ENCODE data around the gene URAD. TPM values are rescaled to one million over a fixed set of nuclear protein-coding genes. Genes with fewer than 3 reads are reported as not detected.

The URAD gene
- total RNA-seq, 1 donor from 2014 or later = not detected

- intact Hi-C loops (cut with DNase I) = no loop called here
- Histone ChIP-seq H3K27me3 (ENCODE audit: low read depth) (peaks cover 100% of the 10 kb centered on the region), H3K9me3 (no peaks in the 10 kb centered on the region), H3K4me3 (no peak overlapping the region), H3K36me3 (no peaks in the 10 kb centered on the region), H3K27ac (no peak overlapping the region), H3K4me1 (peaks cover 15% of the 10 kb centered on the region)
- TF ChIP-seq CTCF (IDR thresholded peaks at IDR 0.05) = no peak
- ATAC-seq = no peak
- DNase-seq = no peak
Observed at GRCh38 chr13:27976362-27977091, 12.0 kb downstream of the URAD start.

- peaks cover 100% of the 10 kb centered on the region for H3K27me3 ChIP-seq (ENCODE audit: low read depth)
- ATAC-seq (no peak), DNase-seq (no peak)
- no peaks in the 10 kb centered on the region for H3K9me3 ChIP-seq
- no peak for TF ChIP-seq CTCF (IDR thresholded peaks at IDR 0.05)
- intact Hi-C loops (cut with DNase I) = no loop called here
- H3K36me3 ChIP-seq = no peaks in the 10 kb centered on the region
- no peak overlapping the region for H3K4me3 ChIP-seq
- H3K27ac ChIP-seq = no peak overlapping the region
- peaks cover 15% of the 10 kb centered on the region for H3K4me1 ChIP-seq
Observed at GRCh38 chr13:27975564-27976361, 12.7 kb downstream of the URAD start.

- no peak for ATAC-seq
- no peak for DNase-seq
- Histone ChIP-seq H3K27ac (no peak overlapping the region), H3K27me3 (ENCODE audit: low read depth) (peaks cover 100% of the 10 kb centered on the region), H3K36me3 (no peaks in the 10 kb centered on the region), H3K9me3 (no peaks in the 10 kb centered on the region), H3K4me1 (peaks cover under 1% of the 10 kb centered on the region), H3K4me3 (no peak overlapping the region)
- intact Hi-C loops (cut with DNase I) = no loop called here
- TF ChIP-seq CTCF (IDR thresholded peaks at IDR 0.05) = no peak
Observed at GRCh38 chr13:27973961-27974662, 14.4 kb downstream of the URAD start.

- intact Hi-C loops (cut with DNase I) = no loop called here
- no peaks in the 10 kb centered on the region for H3K9me3 ChIP-seq
- no peak for TF ChIP-seq CTCF (IDR thresholded peaks at IDR 0.05)
- H3K27me3 ChIP-seq (ENCODE audit: low read depth) = peaks cover 100% of the 10 kb centered on the region
- no peaks in the 10 kb centered on the region for H3K36me3 ChIP-seq
- no peak for ATAC-seq
- H3K4me3 ChIP-seq = no peak overlapping the region
- no peak overlapping the region for H3K27ac ChIP-seq
- no peak for DNase-seq
- peaks cover 9% of the 10 kb centered on the region for H3K4me1 ChIP-seq
Observed at GRCh38 chr13:27973291-27973690, 15.2 kb downstream of the URAD start.

- DNase-seq (no peak), ATAC-seq (no peak)
- Histone ChIP-seq H3K4me1 (peaks cover 12% of the 10 kb centered on the region), H3K4me3 (no peak overlapping the region), H3K27ac (no peak overlapping the region), H3K27me3 (ENCODE audit: low read depth) (peaks cover 100% of the 10 kb centered on the region), H3K9me3 (no peaks in the 10 kb centered on the region), H3K36me3 (no peaks in the 10 kb centered on the region)
- TF ChIP-seq CTCF (IDR thresholded peaks at IDR 0.05) = no peak
- intact Hi-C loops (cut with DNase I) = no loop called here
Observed at GRCh38 chr13:27972478-27972820, 16.0 kb downstream of the URAD start.
